ENCODE results near the gene TEX48. TPM values are rescaled to one million over a fixed set of nuclear protein-coding genes. Genes with fewer than 3 reads are reported as not detected.

The TEX48 gene
- total RNA-seq, 1 experiment from 2014 or later, result not detected

- TF ChIP-seq ARID4B (CRISPR knock-in tag; IDR thresholded peaks at IDR 0.05; ENCODE audit: borderline replicate concordance) (no peak), AR (CRISPR knock-in tag; IDR thresholded peaks at IDR 0.05) (no peak), ZMAT4 (CRISPR knock-in tag; IDR thresholded peaks at IDR 0.05) (no peak)
These were observed 15.1 kb downstream of the TEX48 start (continued) for GRCh38 chr9:114666851-114667250.

- POLR2A ChIA-PET, result no interaction called here
- Mint-ChIP-seq H3K27ac (no peak overlapping the region), H3K9me3 (peaks cover 7% of the 10 kb centered on the region; the same call in 1 of the 2 replicates), H3K4me3 (no peak overlapping the region), H3K27me3 (ENCODE audit: low read depth) (peaks cover 5% of the 10 kb centered on the region), H3K36me3 (no peaks in the 10 kb centered on the region), H3K4me1 (peaks cover 15% of the 10 kb centered on the region)
- TF ChIP-seq FOXK1 (CRISPR knock-in tag; IDR thresholded peaks at IDR 0.05) (no peak), SOX15 (CRISPR knock-in tag; IDR thresholded peaks at IDR 0.05) (no peak), FOXJ3 (CRISPR knock-in tag; IDR thresholded peaks at IDR 0.05; ENCODE audit: borderline replicate concordance) (no peak), TEAD1 (CRISPR knock-in tag; IDR thresholded peaks at IDR 0.05) (no peak), NFATC4 (CRISPR knock-in tag; IDR thresholded peaks at IDR 0.05) (no peak)
- DNase-seq (ENCODE audit: low spot score) (no peak), ATAC-seq (no peak)
- CTCF ChIA-PET, result interaction anchor here (0.7 to 1.4 kb wide), 3 partner anchors 9 to 207 kb away, joined by 3 to 4 read pairs (median 3); no protein-coding TSS in a partner anchor
These were observed 15.6 kb downstream of the TEX48 start for GRCh38 chr9:114666401-114666800.

- no peak for DNase-seq (ENCODE audit: low spot score)
- Mint-ChIP-seq H3K4me1 (peaks cover 15% of the 10 kb centered on the region), H3K36me3 (no peaks in the 10 kb centered on the region), H3K4me3 (no peak overlapping the region), H3K27ac (no peak overlapping the region), H3K9me3 (no peaks in the 10 kb centered on the region), H3K27me3 (ENCODE audit: low read depth) (no peaks in the 10 kb centered on the region; the same call in none of the 2 replicates)
- ChIA-PET POLR2A (no interaction called here), CTCF (interaction anchor here (0.8 to 1.1 kb wide), 2 partner anchors 11 kb away, joined by 3 to 4 read pairs; no protein-coding TSS in a partner anchor)
- no peak for TF ChIP-seq MXD4 (CRISPR knock-in tag; IDR thresholded peaks at IDR 0.05; ENCODE audit: borderline replicate concordance)
- TF ChIP-seq ZNF416 (CRISPR knock-in tag; IDR thresholded peaks at IDR 0.05), result no peak
- no peak for TF ChIP-seq ZNF138 (CRISPR knock-in tag; conservative IDR thresholded peaks at IDR 0.05)
- TF ChIP-seq ZNF423 (CRISPR knock-in tag; IDR thresholded peaks at IDR 0.05), result no peak
- no peak for TF ChIP-seq HMGA2 (CRISPR knock-in tag; IDR thresholded peaks at IDR 0.05)
- no peak for TF ChIP-seq GRHL2 (CRISPR knock-in tag; IDR thresholded peaks at IDR 0.05; ENCODE audit: insufficient replicate concordance, severe bottlenecking)
- no peak for TF ChIP-seq RORB (CRISPR knock-in tag; IDR thresholded peaks at IDR 0.05)
- no peak for TF ChIP-seq KAT7 (CRISPR knock-in tag; IDR thresholded peaks at IDR 0.05; ENCODE audit: borderline replicate concordance)
- no peak for ATAC-seq
These were observed 17.8 kb downstream of the TEX48 start for GRCh38 chr9:114664181-114664580.
